Neural cell (in vitro differentiated cells): ENCODE data around the gene CFHR2. TPM values are rescaled to one million over a fixed set of nuclear protein-coding genes. Genes with fewer than 3 reads are reported as not detected.
"Not testable (repeated sequence)": the region's sequence is repeated elsewhere in the genome, so short reads cannot be mapped to it uniquely, and the experiment has no call there.

Experiments used
- H2AFZ ChIP-seq: fragments of 200-600, 300-800 bp; sonication (generic), shearing (Covaris generic); 2 replicates; pipeline ENCODE4 v1.6.0; 2014; ENCODE audit warnings: low read depth, mild to moderate bottlenecking, antibody characterized with exemption, low read length, moderate library complexity
- H3F3A ChIP-seq: fragments of 200-600 bp; shearing (Covaris generic); 2 replicates; pipeline ENCODE4 v1.6.1; 2016; ENCODE audit warnings: mild to moderate bottlenecking, moderate library complexity, mixed read lengths, antibody characterized with exemption, low read length; ENCODE audit not compliant: insufficient read depth, poor library complexity, severe bottlenecking
- H3K27ac ChIP-seq: fragments of 200-600, 300-800 bp; sonication (generic), shearing (Covaris generic); 2 replicates; pipeline ENCODE4 v1.5.1; 2014; ENCODE audit warnings: mild to moderate bottlenecking, low read length, moderate library complexity
- H3K27me3 ChIP-seq: fragments of 300-800, 200-600 bp; sonication (generic), shearing (Covaris generic); 2 replicates; pipeline ENCODE4 v1.6.0; 2014; ENCODE audit warnings: mild to moderate bottlenecking, low read depth, low read length, moderate library complexity; ENCODE audit not compliant: insufficient read depth
- H3K36me3 ChIP-seq: fragments of 300-800, 200-600 bp; sonication (generic), shearing (Covaris generic); 2 replicates; pipeline ENCODE4 v1.5.1; 2014; ENCODE audit warnings: mild to moderate bottlenecking, antibody characterized with exemption, low read length, moderate library complexity; ENCODE audit not compliant: insufficient read depth
- H3K4me2 ChIP-seq: fragments of 300-800, 200-600 bp; sonication (generic), shearing (Covaris generic); 2 replicates; pipeline ENCODE4 v1.6.0; 2014; ENCODE audit warnings: mild to moderate bottlenecking, low read length
- H3K4me3 ChIP-seq: fragments of 300-800, 200-600 bp; sonication (generic), shearing (Covaris generic); 2 replicates; pipeline ENCODE4 v1.5.1; 2014; ENCODE audit warnings: mild to moderate bottlenecking, low read length, moderate library complexity
- H3K79me2 ChIP-seq: fragments of 200-600 bp; shearing (Covaris generic); replicated peaks from 2 replicates; pipeline ENCODE4 v1.6.0; 2014; ENCODE audit warnings: mild to moderate bottlenecking, low read length, moderate library complexity; ENCODE audit not compliant: insufficient read depth
- H3K9ac ChIP-seq: fragments of 300-800, 200-600 bp; sonication (generic), shearing (Covaris generic); 2 replicates; pipeline ENCODE4 v1.6.1; 2016; ENCODE audit warnings: mild to moderate bottlenecking, low read length, mixed read lengths
- H3K9me2 ChIP-seq: fragments of 200-600 bp; shearing (Covaris generic); 2 replicates; pipeline ENCODE4 v1.6.1; 2016; ENCODE audit warnings: mild to moderate bottlenecking, low read length, mixed read lengths; ENCODE audit not compliant: insufficient read depth
- H3K9me3 ChIP-seq: fragments of 200-600, 300-800 bp; sonication (generic), shearing (Covaris generic); 2 replicates; pipeline ENCODE4 v1.6.1; 2016; ENCODE audit warnings: mild to moderate bottlenecking, mixed run types, low read length, moderate library complexity, mixed read lengths
- H4K20me1 ChIP-seq: fragments of 200-600 bp; shearing (Covaris generic); 2 replicates; pipeline ENCODE4 v1.6.1; 2016; ENCODE audit warnings: mild to moderate bottlenecking, mixed run types; ENCODE audit not compliant: insufficient read depth
- CTCF ChIP-seq: fragments of 450-650 bp; IDR thresholded peaks from 2 replicates; pipeline ENCODE4 v1.5.1; 2014; ENCODE audit warnings: antibody characterized with exemption, mild to moderate bottlenecking, moderate library complexity; ENCODE audit not compliant: poor library complexity, severe bottlenecking
- EP300 ChIP-seq: fragments of 450-650 bp; conservative IDR thresholded peaks from 2 replicates; pipeline ENCODE4 v1.6.1; 2014; ENCODE audit warnings: antibody characterized with exemption, mild to moderate bottlenecking, moderate library complexity; ENCODE audit not compliant: poor library complexity, severe bottlenecking
- EZH2 ChIP-seq: fragments of 200-600, 300-800 bp; shearing (Covaris generic), sonication (generic); IDR thresholded peaks from 2 replicates; pipeline ENCODE4 v1.6.1; 2014; ENCODE audit warnings: antibody characterized with exemption, low read length, borderline replicate concordance, mild to moderate bottlenecking; ENCODE audit not compliant: insufficient read depth, poor library complexity, severe bottlenecking
- MXI1 ChIP-seq: fragments of 450-650 bp; conservative IDR thresholded peaks from 2 replicates; pipeline ENCODE4 v1.6.1; 2014; ENCODE audit warnings: antibody characterized with exemption, mild to moderate bottlenecking; ENCODE audit not compliant: poor library complexity, severe bottlenecking
- POLR2AphosphoS5 ChIP-seq: IDR thresholded peaks from 2 replicates; pipeline ENCODE4 v1.6.1; 2012
- RAD21 ChIP-seq: fragments of 450-650 bp; conservative IDR thresholded peaks from 2 replicates; pipeline ENCODE4 v1.6.1; 2014; ENCODE audit warnings: antibody characterized with exemption, mild to moderate bottlenecking, moderate library complexity
- REST ChIP-seq: IDR thresholded peaks from 2 replicates; pipeline ENCODE4 v1.6.1; 2012; ENCODE audit warnings: borderline replicate concordance
- SMC3 ChIP-seq: fragments of 450-650 bp; conservative IDR thresholded peaks from 2 replicates; pipeline ENCODE4 v1.6.1; 2014; ENCODE audit warnings: antibody characterized with exemption, mild to moderate bottlenecking, moderate library complexity; ENCODE audit not compliant: poor library complexity
- TAF1 ChIP-seq: IDR thresholded peaks from 2 replicates; pipeline ENCODE4 v1.6.1; 2012; ENCODE audit warnings: low read depth
- polyA plus RNA-seq: library from polyadenylated mRNA; depleted of rRNA; stranded (reverse); fragments of >200 nt; gene quantifications from 2 replicates; pipeline ENCODE4 v1.2.3, GENCODE V29; 2014

The CFHR2 gene
- polyA plus RNA-seq, 1 donor from 2014 or later = not detected

GRCh38 chr1:196977278-196977677 is 33.7 kb downstream of the CFHR2 start, which contains the start of gene CFHR5:
CFHR5 (plus strand) TSS chr1:196977556; CDS start chr1:196977665, 109 bp downstream.
- Histone ChIP-seq H3K9me2 (no peaks in the 10 kb centered on the region), H3K79me2 (no peaks in the 10 kb centered on the region), H3K36me3 (no peaks in the 10 kb centered on the region), H3F3A (no peaks in the 10 kb centered on the region), H2AFZ (no peak within 1 kb of the TSS), H3K27me3 (no peaks in the 10 kb centered on the region), H3K4me3 (no peak within 1 kb of the TSS), H3K4me2 (no peak within 1 kb of the TSS), H4K20me1 (no peaks in the 10 kb centered on the region), H3K9ac (no peak within 1 kb of the TSS), H3K27ac (no peak within 1 kb of the TSS), H3K9me3 (no peaks in the 10 kb centered on the region)
- TF ChIP-seq MXI1 (no peak), RAD21 (no peak), CTCF (no peak), EZH2 (no peak), EP300 (no peak), SMC3 (no peak), REST (no peak), POLR2AphosphoS5 (no peak), TAF1 (no peak)

- H3K27ac ChIP-seq = no peak overlapping the region
- H3K9ac ChIP-seq = no peak overlapping the region
Measured at GRCh38 chr1:196980859-196981258, 37.3 kb downstream of the CFHR2 start.

GRCh38 chr1:196982247-196982646 is 38.7 kb downstream of the CFHR2 start:
- H3K4me3 ChIP-seq, H3K9me3 ChIP-seq, H3K27ac ChIP-seq, H3F3A ChIP-seq, H3K36me3 ChIP-seq, H3K4me2 ChIP-seq, H4K20me1 ChIP-seq, H3K27me3 ChIP-seq, H2AFZ ChIP-seq, H3K79me2 ChIP-seq, H3K9ac ChIP-seq, H3K9me2 ChIP-seq: not testable (repeated sequence)

More at GRCh38 chr1:196980859-196981258, 37.3 kb downstream of the CFHR2 start:
- H3K9me3 ChIP-seq = no peaks in the 10 kb centered on the region
- TF ChIP-seq SMC3 (no peak), EP300 (no peak), RAD21 (no peak), MXI1 (no peak), EZH2 (no peak), POLR2AphosphoS5 (no peak), REST (no peak), TAF1 (no peak)
- H3K79me2 ChIP-seq = no peaks in the 10 kb centered on the region
- H3K36me3 ChIP-seq = no peaks in the 10 kb centered on the region
- no peaks in the 10 kb centered on the region for H3K27me3 ChIP-seq
- no peaks in the 10 kb centered on the region for H4K20me1 ChIP-seq
- H3K9me2 ChIP-seq = no peaks in the 10 kb centered on the region
- no peak overlapping the region for H3K4me2 ChIP-seq
- H3K4me3 ChIP-seq = no peak overlapping the region
- H3F3A ChIP-seq = no peaks in the 10 kb centered on the region
- no peak overlapping the region for H2AFZ ChIP-seq

GRCh38 chr1:196991919-196992651 is 48.5 kb downstream of the CFHR2 start:
- not testable (repeated sequence) for H2AFZ ChIP-seq, H3K4me2 ChIP-seq, H3K36me3 ChIP-seq, H3K27me3 ChIP-seq, H3F3A ChIP-seq, H3K79me2 ChIP-seq, H3K27ac ChIP-seq, H3K4me3 ChIP-seq, H3K9ac ChIP-seq, H4K20me1 ChIP-seq, H3K9me2 ChIP-seq, H3K9me3 ChIP-seq
